Measurements from ENCODE around the gene CTU2. TPM values are rescaled to one million over a fixed set of nuclear protein-coding genes. Genes with fewer than 3 reads are reported as not detected.

Gene CTU2
- total and polyA plus RNA-seq, 2 donors (not counting 1 experiment from before 2014, with no cell fraction given), result 18.4 to 23.7 TPM

GRCh38 chr16:88711750-88712340, 5.5 kb downstream of the CTU2 start:
- POLR2A ChIA-PET, result no interaction called here
- CTCF ChIA-PET, result interaction anchor here (1.0 kb wide), 1 partner anchor 26 kb away, joined by 3 read pairs; no protein-coding TSS in a partner anchor
- peaks cover 0 to 36% of the 10 kb centered on the region in 2 experiments for H3K36me3 ChIP-seq (replicated peaks in 1 of 2; ENCODE audit: control extremely low read depth in 1 of 2, control insufficient read depth in 1 of 2, extremely low read depth in 1 of 2, insufficient read depth in 2 of 2, low read length in 1 of 2)

DNA sequence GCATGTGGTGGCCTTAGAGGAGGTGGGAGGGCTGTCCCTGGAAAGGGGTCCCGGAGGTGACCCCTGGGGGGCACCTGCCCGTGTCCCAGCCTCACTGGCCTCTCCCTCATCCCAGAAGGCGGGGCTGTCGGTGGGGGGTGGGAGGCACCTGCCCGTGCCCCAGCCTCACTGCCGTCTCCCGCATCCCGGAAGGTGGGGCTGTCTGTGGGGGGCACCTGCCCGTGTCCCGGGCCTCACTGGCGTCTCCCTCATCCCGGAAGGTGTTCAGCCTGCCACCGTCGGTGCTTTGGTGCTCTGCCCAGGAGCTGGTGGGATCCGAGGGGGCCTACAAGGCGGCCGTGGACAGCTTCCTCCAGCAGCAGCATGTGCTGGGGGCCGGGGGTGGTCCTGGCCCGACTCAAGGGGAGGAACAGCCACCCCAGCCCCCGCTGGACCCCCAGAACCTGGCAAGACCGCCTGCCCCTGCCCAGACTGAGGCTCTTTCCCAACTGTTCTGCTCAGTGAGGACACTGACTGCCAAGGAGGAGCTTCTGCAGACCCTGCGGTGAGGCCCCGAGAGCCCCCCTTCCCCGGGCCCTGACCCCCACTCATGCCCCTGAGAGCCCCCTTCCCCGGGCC, 6.2 kb downstream of the CTU2 start:
- Histone ChIP-seq H3K27ac (ENCODE audit: low read length in 2 of 2) (no peak overlapping the region), H3K36me3 (replicated peaks in 1 of 2; ENCODE audit: control extremely low read depth in 1 of 2, control insufficient read depth in 1 of 2, extremely low read depth in 1 of 2, insufficient read depth in 2 of 2, low read length in 1 of 2) (peaks cover 0 to 42% of the 10 kb centered on the region in 2 experiments), H3K27me3 (replicated peaks in 1 of 4; ENCODE audit: control extremely low read depth in 1 of 4, control insufficient read depth in 3 of 4, insufficient read depth in 4 of 4, low read length in 3 of 4) (no peaks in the 10 kb centered on the region), H2AFZ (ENCODE audit: insufficient read depth, low read depth, low read length, poor library complexity, severe bottlenecking) (no peak overlapping the region), H3K79me2 (ENCODE audit: control insufficient read depth, insufficient read depth, low read length) (peaks cover 33% of the 10 kb centered on the region), H3K4me2 (replicated peaks; ENCODE audit: low read depth, low read length, poor library complexity, severe bottlenecking) (no peak overlapping the region), H3K4me3 (ENCODE audit: control extremely low read depth in 1 of 5, extremely low read depth in 1 of 5, insufficient read depth in 1 of 5, low read depth in 2 of 5, low read length in 4 of 5) (no peak overlapping the region), H3K4me1 (ENCODE audit: control insufficient read depth in 2 of 2, insufficient read depth in 2 of 2, low read length in 2 of 2) (peaks cover under 1% of the 10 kb centered on the region in 2 donors), H4K20me1 (ENCODE audit: control insufficient read depth, insufficient read depth, low read length, poor library complexity, severe bottlenecking) (peaks cover 26% of the 10 kb centered on the region), H3K9ac (ENCODE audit: low read length) (no peak overlapping the region), H3K9me3 (ENCODE audit: control extremely low read depth in 1 of 3, control insufficient read depth in 2 of 3, insufficient read depth in 1 of 3, low read length in 2 of 3) (no peaks in the 10 kb centered on the region)
- Mint-ChIP-seq H3K27me3 (no peaks in the 10 kb centered on the region), H3K9me3 (ENCODE audit: insufficient read depth) (no peaks in the 10 kb centered on the region), H3K4me3 (no peak overlapping the region), H3K27ac (no peak overlapping the region), H3K4me1 (peaks cover 2% of the 10 kb centered on the region)
- ChIA-PET POLR2A (no interaction called here), CTCF (no interaction called here)
- 92% methylated on average over 20 of the region's 25 CpGs for WGBS (ENCODE audit: insufficient coverage)
- intact Hi-C loops (cut with micrococcal nuclease), result no loop called here
- TF ChIP-seq EZH2 (IDR thresholded peaks at IDR 0.05; ENCODE audit: borderline replicate concordance, insufficient read depth, low read depth, low read length, poor library complexity, severe bottlenecking), result no peak
- TF ChIP-seq, protein P1, sequence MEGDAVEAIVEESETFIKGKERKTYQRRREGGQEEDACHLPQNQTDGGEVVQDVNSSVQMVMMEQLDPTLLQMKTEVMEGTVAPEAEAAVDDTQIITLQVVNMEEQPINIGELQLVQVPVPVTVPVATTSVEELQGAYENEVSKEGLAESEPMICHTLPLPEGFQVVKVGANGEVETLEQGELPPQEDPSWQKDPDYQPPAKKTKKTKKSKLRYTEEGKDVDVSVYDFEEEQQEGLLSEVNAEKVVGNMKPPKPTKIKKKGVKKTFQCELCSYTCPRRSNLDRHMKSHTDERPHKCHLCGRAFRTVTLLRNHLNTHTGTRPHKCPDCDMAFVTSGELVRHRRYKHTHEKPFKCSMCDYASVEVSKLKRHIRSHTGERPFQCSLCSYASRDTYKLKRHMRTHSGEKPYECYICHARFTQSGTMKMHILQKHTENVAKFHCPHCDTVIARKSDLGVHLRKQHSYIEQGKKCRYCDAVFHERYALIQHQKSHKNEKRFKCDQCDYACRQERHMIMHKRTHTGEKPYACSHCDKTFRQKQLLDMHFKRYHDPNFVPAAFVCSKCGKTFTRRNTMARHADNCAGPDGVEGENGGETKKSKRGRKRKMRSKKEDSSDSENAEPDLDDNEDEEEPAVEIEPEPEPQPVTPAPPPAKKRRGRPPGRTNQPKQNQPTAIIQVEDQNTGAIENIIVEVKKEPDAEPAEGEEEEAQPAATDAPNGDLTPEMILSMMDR (IDR thresholded peaks at IDR 0.05), result no peak
- no peak for ATAC-seq (ENCODE audit: low read depth)
- DNase-seq, result no peak

More at GRCh38 chr16:88711750-88712340, 5.5 kb downstream of the CTU2 start:
- H3K4me1 Mint-ChIP-seq, result peaks cover 8% of the 10 kb centered on the region
- H3K27me3 ChIP-seq (replicated peaks in 1 of 4; ENCODE audit: control extremely low read depth in 1 of 4, control insufficient read depth in 3 of 4, insufficient read depth in 4 of 4, low read length in 3 of 4), result no peaks in the 10 kb centered on the region
- intact Hi-C loops (cut with micrococcal nuclease), result no loop called here
- H3K4me3 ChIP-seq (ENCODE audit: control extremely low read depth in 1 of 5, extremely low read depth in 1 of 5, insufficient read depth in 1 of 5, low read depth in 2 of 5, low read length in 4 of 5), result no peak overlapping the region
- H3K4me3 Mint-ChIP-seq, result no peak overlapping the region
- no peaks in the 10 kb centered on the region for H3K27me3 Mint-ChIP-seq
- peaks cover 36% of the 10 kb centered on the region for H3K79me2 ChIP-seq (ENCODE audit: control insufficient read depth, insufficient read depth, low read length)
- no peak for ATAC-seq (ENCODE audit: low read depth)
- H2AFZ ChIP-seq (ENCODE audit: insufficient read depth, low read depth, low read length, poor library complexity, severe bottlenecking), result no peak overlapping the region
- no peak for TF ChIP-seq EZH2 (IDR thresholded peaks at IDR 0.05; ENCODE audit: borderline replicate concordance, insufficient read depth, low read depth, low read length, poor library complexity, severe bottlenecking)
- TF ChIP-seq, protein P1 (IDR thresholded peaks at IDR 0.05), result no peak
- H3K9me3 Mint-ChIP-seq (ENCODE audit: insufficient read depth), result no peaks in the 10 kb centered on the region
- peaks cover 6 to 7% of the 10 kb centered on the region in 2 donors for H3K4me1 ChIP-seq (ENCODE audit: control insufficient read depth in 2 of 2, insufficient read depth in 2 of 2, low read length in 2 of 2)
- no peak overlapping the region for H3K4me2 ChIP-seq (replicated peaks; ENCODE audit: low read depth, low read length, poor library complexity, severe bottlenecking)
- H4K20me1 ChIP-seq (ENCODE audit: control insufficient read depth, insufficient read depth, low read length, poor library complexity, severe bottlenecking), result peaks cover 26% of the 10 kb centered on the region
- no peak overlapping the region for H3K9ac ChIP-seq (ENCODE audit: low read length)
- H3K9me3 ChIP-seq (ENCODE audit: control extremely low read depth in 1 of 3, control insufficient read depth in 2 of 3, insufficient read depth in 1 of 3, low read length in 2 of 3), result no peaks in the 10 kb centered on the region
- no peak for DNase-seq
- 90% methylated on average over 17 of the region's 18 CpGs for WGBS (ENCODE audit: insufficient coverage)
- no peak overlapping the region for H3K27ac Mint-ChIP-seq
- H3K27ac ChIP-seq (ENCODE audit: low read length in 2 of 2), result no peak overlapping the region
